ENCODE data around the gene LRP1B.

LRP1B gene

DNA sequence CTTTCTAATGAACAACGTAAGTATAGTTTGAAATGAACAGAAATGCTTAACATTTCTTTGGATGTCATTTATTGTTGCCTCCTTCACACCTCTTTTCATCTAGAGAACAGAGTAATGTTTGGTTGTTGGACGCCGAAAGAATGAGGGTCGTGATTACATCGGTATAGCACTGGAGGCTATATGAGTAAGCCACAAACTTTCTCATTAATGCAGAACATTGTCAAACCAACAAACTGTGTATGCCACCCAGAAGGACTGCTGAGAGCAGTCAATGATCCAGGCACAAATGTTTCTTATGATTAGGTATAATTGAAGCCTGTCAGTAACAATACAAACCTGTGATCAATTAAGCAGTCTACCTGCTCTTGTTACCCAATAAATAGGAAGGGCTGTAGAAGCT lies 1855.9 kb downstream of the LRP1B start:
- Histone ChIP-seq H3K27ac (no peak overlapping the region), H3K4me1 (ENCODE audit: control insufficient read depth in 1 of 2, insufficient read depth in 1 of 2, low read depth in 1 of 2, low read length in 1 of 2) (no peaks in the 10 kb centered on the region), H3K4me3 (ENCODE audit: low read depth in 1 of 2, low read length in 1 of 2) (no peak overlapping the region), H3K36me3 (no peaks in the 10 kb centered on the region), H3K9me3 (no peaks in the 10 kb centered on the region), H3K27me3 (no peaks in the 10 kb centered on the region)
- TF ChIP-seq, protein P1, sequence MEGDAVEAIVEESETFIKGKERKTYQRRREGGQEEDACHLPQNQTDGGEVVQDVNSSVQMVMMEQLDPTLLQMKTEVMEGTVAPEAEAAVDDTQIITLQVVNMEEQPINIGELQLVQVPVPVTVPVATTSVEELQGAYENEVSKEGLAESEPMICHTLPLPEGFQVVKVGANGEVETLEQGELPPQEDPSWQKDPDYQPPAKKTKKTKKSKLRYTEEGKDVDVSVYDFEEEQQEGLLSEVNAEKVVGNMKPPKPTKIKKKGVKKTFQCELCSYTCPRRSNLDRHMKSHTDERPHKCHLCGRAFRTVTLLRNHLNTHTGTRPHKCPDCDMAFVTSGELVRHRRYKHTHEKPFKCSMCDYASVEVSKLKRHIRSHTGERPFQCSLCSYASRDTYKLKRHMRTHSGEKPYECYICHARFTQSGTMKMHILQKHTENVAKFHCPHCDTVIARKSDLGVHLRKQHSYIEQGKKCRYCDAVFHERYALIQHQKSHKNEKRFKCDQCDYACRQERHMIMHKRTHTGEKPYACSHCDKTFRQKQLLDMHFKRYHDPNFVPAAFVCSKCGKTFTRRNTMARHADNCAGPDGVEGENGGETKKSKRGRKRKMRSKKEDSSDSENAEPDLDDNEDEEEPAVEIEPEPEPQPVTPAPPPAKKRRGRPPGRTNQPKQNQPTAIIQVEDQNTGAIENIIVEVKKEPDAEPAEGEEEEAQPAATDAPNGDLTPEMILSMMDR (IDR thresholded peaks at IDR 0.05): no peak

DNA sequence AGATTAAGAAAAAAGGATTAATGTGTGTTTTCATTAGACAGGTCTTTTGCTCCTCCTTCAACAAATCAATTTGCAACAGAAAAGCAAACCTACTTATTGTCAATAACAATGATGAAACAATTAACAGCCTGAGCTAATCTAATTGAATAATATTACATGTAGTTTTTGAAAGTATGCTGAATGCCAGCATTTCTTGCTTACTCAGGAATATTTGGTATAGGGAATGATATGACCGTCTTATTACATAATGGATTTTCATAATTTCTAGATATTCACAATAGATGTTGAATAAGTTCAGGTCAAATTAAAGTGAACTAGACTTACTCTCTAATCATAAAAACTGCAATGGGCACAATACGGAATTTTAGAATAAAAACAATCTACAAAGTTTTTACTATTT lies 1856.9 kb downstream of the LRP1B start:
- TF ChIP-seq, protein P1 (IDR thresholded peaks at IDR 0.05): no peak
- Histone ChIP-seq H3K9me3 (no peaks in the 10 kb centered on the region), H3K36me3 (no peaks in the 10 kb centered on the region), H3K4me1 (ENCODE audit: control insufficient read depth in 1 of 2, insufficient read depth in 1 of 2, low read depth in 1 of 2, low read length in 1 of 2) (no peaks in the 10 kb centered on the region), H3K27ac (no peak overlapping the region), H3K27me3 (no peaks in the 10 kb centered on the region), H3K4me3 (ENCODE audit: low read depth in 1 of 2, low read length in 1 of 2) (no peak overlapping the region)

DNA sequence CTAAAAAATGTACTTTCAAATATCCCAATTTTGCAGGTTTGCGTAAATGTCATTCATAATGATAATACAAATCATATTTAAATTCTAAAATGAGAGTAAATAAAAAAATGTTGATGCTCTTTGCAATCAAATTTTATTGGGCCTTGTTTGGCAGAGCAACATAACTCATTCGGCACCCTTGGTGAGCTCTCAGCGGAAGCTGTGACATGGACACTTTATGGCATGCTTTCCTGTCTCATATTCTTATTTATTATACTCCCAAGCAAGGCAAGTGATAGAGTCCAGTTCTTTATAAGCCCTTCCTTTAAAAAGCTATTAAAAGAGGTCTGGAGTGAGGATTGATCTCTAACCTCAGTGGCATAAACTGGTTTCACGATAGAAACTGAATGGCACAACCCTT lies 1857.4 kb downstream of the LRP1B start:
- Histone ChIP-seq H3K4me1 (ENCODE audit: control insufficient read depth in 1 of 2, insufficient read depth in 1 of 2, low read depth in 1 of 2, low read length in 1 of 2) (no peaks in the 10 kb centered on the region), H3K27me3 (no peaks in the 10 kb centered on the region), H3K4me3 (ENCODE audit: low read depth in 1 of 2, low read length in 1 of 2) (no peak overlapping the region), H3K9me3 (no peaks in the 10 kb centered on the region), H3K36me3 (no peaks in the 10 kb centered on the region), H3K27ac (no peak overlapping the region)
- TF ChIP-seq, protein P1 (IDR thresholded peaks at IDR 0.05): no peak

DNA sequence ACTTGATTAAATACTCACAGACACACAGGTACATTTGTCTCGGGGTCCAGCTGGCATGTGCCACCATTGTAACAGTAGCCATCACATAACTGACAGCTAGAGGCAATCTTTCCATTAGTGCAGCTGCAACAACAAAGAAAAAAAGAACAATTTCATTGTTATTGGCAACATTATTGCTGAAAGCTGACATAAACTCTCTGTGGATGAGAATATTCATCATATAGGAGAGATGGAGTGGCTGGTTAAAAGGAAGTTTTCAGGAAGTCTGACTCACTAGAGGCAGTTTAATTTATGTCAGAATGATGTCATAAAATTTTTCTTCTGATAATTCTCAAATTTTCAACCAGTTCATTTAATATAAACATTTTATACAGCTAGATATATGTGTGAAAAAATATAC lies 1860.6 kb downstream of the LRP1B start:
- TF ChIP-seq, protein P1 (IDR thresholded peaks at IDR 0.05): no peak
- Histone ChIP-seq H3K27me3 (no peaks in the 10 kb centered on the region), H3K4me3 (ENCODE audit: low read depth in 1 of 2, low read length in 1 of 2) (no peak overlapping the region), H3K27ac (no peak overlapping the region), H3K4me1 (ENCODE audit: control insufficient read depth in 1 of 2, insufficient read depth in 1 of 2, low read depth in 1 of 2, low read length in 1 of 2) (no peaks in the 10 kb centered on the region), H3K9me3 (no peaks in the 10 kb centered on the region), H3K36me3 (no peaks in the 10 kb centered on the region)

DNA sequence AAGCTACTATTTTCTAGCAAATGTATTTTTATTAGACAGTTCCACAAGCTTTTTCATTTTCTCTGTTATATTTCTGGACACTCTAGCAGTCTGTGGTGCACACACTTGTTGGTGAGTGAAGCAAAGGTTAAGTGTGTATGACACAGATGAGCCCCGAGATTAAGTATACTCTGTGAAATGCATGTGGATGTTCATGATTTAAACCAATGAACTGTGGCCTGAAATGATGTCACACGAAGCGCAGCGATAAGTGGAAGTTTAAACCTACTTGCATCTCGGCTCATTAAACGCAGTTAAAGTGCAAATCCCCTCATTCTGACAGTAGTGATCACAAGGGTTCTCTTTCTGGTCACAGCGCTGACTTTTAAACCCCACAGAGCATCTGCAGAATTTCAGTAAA lies 1861.8 kb downstream of the LRP1B start:
- H3K36me3 ChIP-seq: no peaks in the 10 kb centered on the region
- H3K4me1 ChIP-seq (ENCODE audit: control insufficient read depth in 1 of 2, insufficient read depth in 1 of 2, low read depth in 1 of 2, low read length in 1 of 2): no peaks in the 10 kb centered on the region
- no peak overlapping the region for H3K4me3 ChIP-seq (ENCODE audit: low read depth in 1 of 2, low read length in 1 of 2)
- H3K27ac ChIP-seq: no peak overlapping the region
- no peaks in the 10 kb centered on the region for H3K9me3 ChIP-seq
- no peaks in the 10 kb centered on the region for H3K27me3 ChIP-seq
- TF ChIP-seq, protein P1 (IDR thresholded peaks at IDR 0.05): no peak

DNA sequence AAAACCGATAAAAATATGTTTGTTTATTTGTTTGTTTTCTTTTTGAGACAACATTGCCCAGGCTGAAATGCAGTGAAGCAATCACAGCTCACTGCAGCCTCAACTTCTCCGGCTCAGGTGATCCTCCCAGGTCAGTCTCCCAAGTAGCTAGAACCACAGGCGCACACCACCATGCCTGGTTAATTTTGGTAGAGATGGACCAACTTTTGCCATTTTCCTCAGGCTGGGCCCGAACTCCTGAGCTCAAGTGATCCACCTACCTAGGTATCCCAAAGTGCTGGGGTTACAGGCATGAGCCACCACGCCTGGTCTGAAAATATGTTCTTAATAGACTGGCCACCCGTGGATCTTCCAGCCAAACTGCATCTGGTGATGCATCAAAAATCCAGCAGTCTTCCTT lies 1867.9 kb downstream of the LRP1B start:
- TF ChIP-seq, protein P1 (IDR thresholded peaks at IDR 0.05): no peak
- no peaks in the 10 kb centered on the region for H3K9me3 ChIP-seq
- no peaks in the 10 kb centered on the region for H3K36me3 ChIP-seq
- no peaks in the 10 kb centered on the region for H3K4me1 ChIP-seq (ENCODE audit: control insufficient read depth in 1 of 2, insufficient read depth in 1 of 2, low read depth in 1 of 2, low read length in 1 of 2)
- H3K27me3 ChIP-seq: no peaks in the 10 kb centered on the region
- no peak overlapping the region for H3K4me3 ChIP-seq (ENCODE audit: low read depth in 1 of 2, low read length in 1 of 2)
- H3K27ac ChIP-seq: no peak overlapping the region

Measured in neutrophil (primary cell).